HG02973 (cell line): ENCODE data around the gene MCM3AP.
"Not testable (repeated sequence)": the region's sequence is repeated elsewhere in the genome, so short reads cannot be mapped to it uniquely, and the experiment has no call there.

Experiments
- ATAC-seq: cut with Tn5 transposase; IDR thresholded peaks from one replicate; pipeline ENCODE4 v1.9.1; 2021; ENCODE audit warnings: moderate library complexity; ENCODE audit not compliant: unreplicated experiment

MCM3AP gene

GRCh38 chr21:46245213-46245915 is 40.0 kb downstream of the MCM3AP start:
- no peak for ATAC-seq

GRCh38 chr21:46244602-46245001 is 40.8 kb downstream of the MCM3AP start:
- ATAC-seq = no peak

GRCh38 chr21:46243960-46244361 is 41.5 kb downstream of the MCM3AP start:
- no peak for ATAC-seq

- no peak for ATAC-seq
These were observed 42.1 kb downstream of the MCM3AP start for GRCh38 chr21:46243325-46243724.

- not testable (repeated sequence) for ATAC-seq
These were observed 43.8 kb downstream of the MCM3AP start for GRCh38 chr21:46241577-46241976.

GRCh38 chr21:46239817-46240325 is 45.5 kb downstream of the MCM3AP start:
- no peak for ATAC-seq

GRCh38 chr21:46237474-46237873 is 47.9 kb downstream of the MCM3AP start:
- ATAC-seq = no peak

GRCh38 chr21:46234436-46234950 is 50.9 kb downstream of the MCM3AP start:
- no peak for ATAC-seq

GRCh38 chr21:46229923-46230260 is 55.5 kb downstream of the MCM3AP start:
- no peak for ATAC-seq

GRCh38 chr21:46229133-46229922 is 56.1 kb downstream of the MCM3AP start:
- ATAC-seq = peak; percentile 19

GRCh38 chr21:46228345-46229051 is 56.9 kb downstream of the MCM3AP start, which contains the start of gene LSS:
LSS (minus strand) TSS chr21:46228774; CDS start chr21:46228745, 29 bp downstream.
- peak; percentile 71 for ATAC-seq

GRCh38 chr21:46227811-46228344 is 57.5 kb downstream of the MCM3AP start:
- no peak for ATAC-seq

GRCh38 chr21:46226920-46227599 is 58.4 kb downstream of the MCM3AP start:
- no peak for ATAC-seq

- no peak for ATAC-seq
These were observed 59.3 kb downstream of the MCM3AP start for GRCh38 chr21:46226146-46226545.

GRCh38 chr21:46223661-46224060 is 61.8 kb downstream of the MCM3AP start:
- ATAC-seq = not testable (repeated sequence)

GRCh38 chr21:46223217-46223616 is 62.2 kb downstream of the MCM3AP start:
- ATAC-seq = no peak

GRCh38 chr21:46222436-46223116 is 62.8 kb downstream of the MCM3AP start:
- no peak for ATAC-seq

GRCh38 chr21:46221664-46222435 is 63.6 kb downstream of the MCM3AP start:
- no peak for ATAC-seq

GRCh38 chr21:46220847-46221246 is 64.6 kb downstream of the MCM3AP start:
- no peak for ATAC-seq
